Brain pericyte (primary cell): ENCODE measurements around the gene FEM1B.
"Not testable (repeated sequence)": the region's sequence is repeated elsewhere in the genome, so short reads cannot be mapped to it uniquely, and the experiment has no call there.

Experiments used
- DNase-seq: peaks from one replicate; pipeline ENCODE4 v3.0.0-alpha.2; 2012; ENCODE audit warnings: low read depth, low spot score

FEM1B gene

GRCh38 chr15:68277603-68278344 is at the start of gene FEM1B:
TSS of gene FEM1B (plus strand) at chr15:68277745. CDS start at chr15:68278418, 673 bp downstream.
- DNase-seq, result peak; percentile 88

DNA sequence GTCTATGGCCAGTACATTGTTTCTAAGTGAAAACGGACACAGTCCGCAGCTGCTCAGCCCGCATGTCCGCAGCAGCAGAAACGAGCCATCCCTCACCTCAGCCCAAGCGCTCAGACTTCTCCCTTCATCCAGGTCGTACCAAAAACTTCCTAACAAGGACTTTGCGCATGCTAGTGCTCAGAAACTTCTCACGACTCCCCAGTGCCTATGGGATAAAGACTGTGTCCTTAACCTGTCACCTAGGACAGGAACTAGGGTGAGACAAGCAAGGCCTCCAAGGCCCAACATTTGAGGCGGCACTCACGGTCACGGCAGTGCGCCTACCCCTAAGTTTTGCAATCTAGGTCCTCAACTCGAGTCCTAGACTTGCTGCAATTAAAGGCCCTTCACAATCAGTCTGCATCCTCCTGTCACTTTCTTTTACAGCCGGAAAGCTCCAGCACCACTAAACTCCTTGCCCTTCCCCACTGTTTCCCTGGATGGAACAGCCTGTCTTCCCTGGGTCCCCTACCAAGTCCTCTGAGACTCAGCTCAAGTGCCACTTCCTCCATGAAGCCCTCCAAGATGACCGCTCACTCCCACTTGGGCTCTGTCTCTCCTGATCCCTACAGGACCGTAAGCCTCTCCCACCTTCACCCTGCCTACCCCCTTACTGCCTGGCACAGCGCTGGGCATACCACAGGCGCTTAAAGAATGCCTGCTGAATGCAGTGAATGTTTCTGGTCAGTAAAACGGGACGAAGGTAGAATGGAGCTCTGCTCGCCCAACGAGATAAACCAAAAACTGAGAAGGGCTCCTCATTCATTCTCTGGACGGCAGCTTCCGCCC is 49.2 kb upstream of the FEM1B start:
- no peak for DNase-seq

DNA sequence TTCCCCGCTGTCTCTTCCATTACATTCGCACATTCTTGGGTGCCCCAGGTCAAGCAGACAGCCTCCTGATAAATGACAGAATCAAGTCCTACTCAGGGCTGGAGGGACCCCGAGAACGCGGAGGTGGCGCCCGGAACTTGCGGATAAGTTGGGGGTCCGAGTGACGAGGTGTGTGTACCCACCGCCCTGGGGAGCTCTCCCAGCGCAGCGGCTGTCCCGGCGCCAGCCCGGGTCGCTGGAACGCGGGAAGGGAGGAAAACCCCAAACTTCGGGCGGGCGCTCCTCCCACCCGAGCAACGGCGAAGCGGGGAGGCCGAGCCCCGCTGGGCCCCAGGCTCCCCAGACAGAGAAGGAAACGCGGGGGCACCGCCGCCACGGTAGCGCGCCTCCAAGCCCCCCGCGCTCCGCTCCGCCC is 48.6 kb upstream of the FEM1B start:
- no peak for DNase-seq

DNA sequence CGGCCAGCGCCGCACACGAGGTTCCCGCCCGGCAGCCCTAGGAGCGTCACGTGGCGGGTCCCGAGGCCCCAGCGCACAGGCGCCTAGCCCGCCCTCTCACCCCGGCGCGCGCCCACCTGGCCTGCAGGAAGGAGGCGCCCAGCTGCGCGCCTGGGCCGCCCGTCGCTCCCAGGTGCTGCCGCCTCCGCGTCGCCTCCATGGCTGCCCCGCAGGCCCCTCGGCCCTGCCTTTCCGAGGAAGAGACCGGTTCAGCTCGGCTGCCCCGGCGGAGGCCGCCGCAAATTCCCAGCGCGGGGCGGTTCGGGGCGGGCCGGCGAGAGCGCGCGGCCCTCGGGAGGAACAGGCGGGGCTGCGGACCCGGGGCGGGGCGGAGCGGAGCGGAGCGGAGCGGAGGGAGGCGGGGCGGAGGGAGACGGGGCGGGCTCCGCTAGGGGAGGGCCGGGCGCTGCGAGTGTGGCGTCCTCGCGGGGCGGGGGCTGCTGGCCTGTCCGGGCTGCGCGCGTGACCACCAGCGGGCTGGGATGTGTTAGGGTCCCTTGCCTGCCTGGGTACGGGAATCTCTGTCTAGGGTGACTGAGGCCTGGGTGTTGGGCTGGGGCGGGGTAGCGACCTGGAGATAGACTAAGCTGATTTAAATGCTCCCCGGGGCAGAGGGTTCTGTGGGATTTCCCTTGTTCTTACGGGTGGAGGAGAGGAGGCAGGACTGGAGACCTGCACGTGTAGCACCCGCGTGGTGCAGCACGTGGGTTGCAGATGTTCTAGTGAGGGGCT is 48.0 kb upstream of the FEM1B start, which contains the start of gene CLN6:
CLN6 (minus strand) TSS at position 343 of the 771 bp plus-strand sequence; CDS start at position 199, 144 bp downstream.
- peak; percentile 47 for DNase-seq

DNA sequence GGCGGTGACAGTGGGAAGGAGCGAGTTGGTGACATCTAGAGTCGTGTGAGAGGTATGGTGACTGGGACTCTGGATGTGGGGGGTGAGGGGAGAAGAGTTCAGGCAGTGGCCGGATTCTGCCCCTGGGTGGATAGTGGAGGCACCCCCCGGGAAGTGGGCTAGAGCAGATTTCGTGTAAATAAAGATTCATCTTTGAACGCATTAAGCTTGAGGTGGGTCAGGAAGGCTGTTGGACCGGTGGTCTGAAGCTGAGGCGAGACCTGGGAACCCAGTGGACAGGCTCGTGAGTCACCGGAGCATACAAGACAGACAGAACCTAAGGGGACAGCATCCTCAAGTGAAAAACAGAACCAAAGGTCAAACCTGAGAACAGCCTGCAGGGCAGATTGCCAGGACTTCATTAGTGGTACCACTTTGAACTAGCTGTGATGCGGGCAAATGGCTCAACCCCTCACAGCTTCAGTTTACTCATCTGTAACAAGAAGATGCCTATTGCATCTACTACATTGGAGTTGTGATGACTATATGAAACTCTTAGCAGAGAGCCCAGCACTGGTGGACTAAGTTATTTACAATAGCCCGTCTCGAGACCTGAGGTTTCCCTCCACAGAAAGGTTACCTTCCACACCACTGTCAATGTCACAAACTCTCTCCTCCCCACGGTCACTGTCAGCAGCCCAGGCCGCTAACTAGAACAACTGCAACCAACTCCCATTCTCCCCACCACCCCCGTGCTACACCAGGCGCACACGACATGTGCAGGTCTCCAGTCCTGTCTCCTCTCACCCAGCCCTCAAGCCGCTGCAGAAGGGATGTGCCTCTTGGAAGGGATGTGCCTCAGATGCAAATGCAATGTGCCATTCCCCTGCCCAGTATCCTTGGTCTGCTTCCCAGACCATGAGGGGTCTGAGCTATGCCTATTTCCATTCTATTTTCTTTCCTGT is 47.1 kb upstream of the FEM1B start:
- DNase-seq, result no peak

DNA sequence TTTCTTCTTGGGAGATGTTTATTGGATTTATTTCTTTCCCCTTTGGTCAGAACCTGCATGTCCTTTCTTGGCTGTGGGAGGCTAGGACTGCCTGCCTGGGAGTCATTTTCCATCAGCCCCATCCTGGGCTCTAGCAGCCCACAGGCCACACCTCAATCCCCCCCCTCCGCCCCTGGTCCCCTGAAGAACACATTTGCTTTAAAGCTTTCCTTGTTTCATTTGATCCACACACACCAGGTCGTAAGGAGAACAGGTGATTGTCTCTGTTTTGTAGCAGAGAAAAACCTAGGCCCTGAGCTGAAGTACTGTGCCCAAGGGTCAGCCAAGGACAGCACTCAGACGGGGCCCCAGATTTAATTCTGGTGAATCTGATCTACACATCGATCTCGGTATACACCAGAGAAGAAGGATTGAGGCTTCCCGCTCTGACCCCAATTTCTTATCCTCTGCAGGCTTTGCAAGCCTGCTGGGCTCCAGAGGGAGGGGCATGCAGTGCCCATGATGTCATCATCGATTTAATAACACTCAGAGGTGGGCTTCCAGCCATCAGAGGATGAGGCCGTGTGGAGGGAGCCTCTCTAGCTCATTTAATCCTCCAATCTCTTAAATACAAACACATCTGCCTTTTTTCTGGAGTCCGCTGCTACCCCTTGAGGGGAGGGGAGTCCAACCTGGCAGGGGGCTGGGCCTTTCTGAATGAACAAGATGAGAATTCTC is 46.3 kb upstream of the FEM1B start:
- no peak for DNase-seq

- no peak for DNase-seq
Observed at GRCh38 chr15:68232449-68232848, 45.1 kb upstream of the FEM1B start.

DNA sequence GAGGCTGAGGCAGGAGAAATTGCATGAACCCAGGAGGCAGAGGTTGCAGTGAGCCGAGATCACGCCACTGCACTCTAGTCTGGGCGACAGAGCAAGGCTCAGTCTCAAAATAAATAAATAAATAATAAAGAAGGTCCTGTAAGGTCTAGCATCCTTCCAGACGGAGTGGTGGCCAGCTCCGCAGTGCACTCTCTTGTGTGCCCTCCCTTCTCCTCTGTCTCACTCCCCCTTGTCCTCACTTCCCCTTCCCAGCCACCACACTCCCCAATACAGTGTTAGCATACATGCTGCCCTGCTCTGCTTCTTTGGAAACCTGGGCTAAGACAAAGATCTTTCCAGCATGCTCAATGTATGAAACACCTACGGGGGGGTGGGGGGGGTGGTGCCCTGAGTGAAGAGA is 44.6 kb upstream of the FEM1B start:
- DNase-seq, result no peak

- DNase-seq, result no peak
Observed at GRCh38 chr15:68234060-68234459, 43.5 kb upstream of the FEM1B start.

- not testable (repeated sequence) for DNase-seq
Observed at GRCh38 chr15:68234520-68234919, 43.0 kb upstream of the FEM1B start.

GRCh38 chr15:68235022-68235421 is 42.5 kb upstream of the FEM1B start:
- DNase-seq, result no peak

- DNase-seq, result no peak
Observed at GRCh38 chr15:68239025-68239424, 38.5 kb upstream of the FEM1B start.

DNA sequence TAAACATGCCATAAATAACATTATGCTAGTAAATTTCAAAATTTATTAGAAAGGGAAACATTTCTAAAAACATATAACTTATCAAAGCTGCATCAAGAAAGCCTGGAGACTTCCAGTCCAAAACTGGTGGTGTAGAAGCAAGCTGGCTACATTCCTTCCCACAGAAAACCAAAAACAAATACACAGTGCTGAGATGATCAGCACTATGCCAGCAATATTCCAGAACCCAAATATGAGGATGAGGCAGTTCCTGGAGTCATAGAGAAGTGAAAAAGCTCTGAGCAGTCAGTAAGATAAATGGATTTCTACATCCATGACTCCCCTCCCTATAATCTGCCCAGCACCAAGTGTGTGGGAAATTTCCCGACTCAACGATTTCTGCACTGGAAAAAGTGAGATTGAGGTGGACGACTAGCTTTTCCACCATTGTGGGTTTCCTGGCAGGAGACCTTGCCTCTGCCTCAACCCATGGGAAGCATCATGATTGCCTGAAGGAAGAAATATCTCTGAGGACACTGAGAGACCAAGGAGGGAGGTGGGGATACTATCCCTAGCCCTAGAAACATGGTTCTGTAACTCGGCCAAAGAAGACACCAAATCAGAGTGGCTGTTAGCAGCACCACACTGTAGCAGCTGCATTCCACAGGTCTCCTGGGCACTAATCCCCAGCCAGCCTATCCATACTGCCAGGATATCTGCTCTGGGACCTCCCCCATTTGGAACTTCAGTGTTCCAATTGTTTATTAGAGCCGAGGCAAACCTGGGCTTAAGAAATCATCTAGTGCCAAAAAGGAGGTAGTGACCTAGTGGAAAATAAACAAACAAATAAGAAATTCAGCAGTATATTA is 36.2 kb upstream of the FEM1B start:
- DNase-seq, result no peak

GRCh38 chr15:68244235-68244634 is 33.3 kb upstream of the FEM1B start:
- DNase-seq, result no peak

- DNase-seq, result no peak
Observed at GRCh38 chr15:68249058-68249713, 28.4 kb upstream of the FEM1B start.

- peak; percentile 47 for DNase-seq
Observed at GRCh38 chr15:68252925-68253534, 24.5 kb upstream of the FEM1B start.

- DNase-seq, result no peak
Observed at GRCh38 chr15:68256675-68257450, 20.7 kb upstream of the FEM1B start.

DNA sequence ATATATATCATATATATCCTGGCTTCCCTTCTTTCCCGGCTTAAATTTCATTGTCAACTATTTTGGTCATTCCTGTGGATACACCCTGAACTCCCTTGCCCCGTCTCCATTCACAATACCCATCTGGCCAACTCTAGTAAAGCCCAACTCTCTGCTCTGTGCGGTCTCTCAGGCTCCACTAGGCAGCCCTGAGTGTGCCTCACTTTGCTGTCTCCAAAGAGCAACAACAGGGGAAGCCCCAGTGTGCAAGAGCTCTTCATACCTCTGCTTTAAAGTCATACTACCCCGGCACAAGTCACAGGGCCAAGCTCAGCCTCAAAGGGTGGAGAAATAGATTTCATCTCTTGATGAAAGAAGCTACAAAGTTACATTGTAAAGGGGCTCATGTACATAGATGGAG is 18.9 kb upstream of the FEM1B start:
- no peak for DNase-seq
